NCI-H128 (cell line): Measurements from ENCODE around the gene BCLAF3.

ENCODE experiments used
- DNase-seq: peaks from one replicate; lab custom pipeline; 2025; ENCODE audit not compliant: unreplicated experiment; lab: John Stamatoyannopoulos, UW

BCLAF3 gene

GRCh38 chrX:19968276-19968675, 22.6 kb downstream of the BCLAF3 start:
- DNase-seq, result no peak

GRCh38 chrX:19966056-19966455, 24.8 kb downstream of the BCLAF3 start:
- no peak for DNase-seq

GRCh38 chrX:19964017-19964710, 26.7 kb downstream of the BCLAF3 start:
- DNase-seq, result no peak

GRCh38 chrX:19960913-19961312, 29.9 kb downstream of the BCLAF3 start:
- DNase-seq, result no peak

GRCh38 chrX:19958552-19959486, 32.0 kb downstream of the BCLAF3 start:
- no peak for DNase-seq

GRCh38 chrX:19956923-19957322, 33.9 kb downstream of the BCLAF3 start:
- DNase-seq, result no peak

- no peak for DNase-seq
Observed at GRCh38 chrX:19956306-19956705, 34.6 kb downstream of the BCLAF3 start.

GRCh38 chrX:19955306-19955705, 35.6 kb downstream of the BCLAF3 start:
- no peak for DNase-seq

GRCh38 chrX:19954335-19955096, 36.3 kb downstream of the BCLAF3 start:
- DNase-seq, result no peak

- DNase-seq, result no peak
Observed at GRCh38 chrX:19953145-19953544, 37.7 kb downstream of the BCLAF3 start.

- no peak for DNase-seq
Observed at GRCh38 chrX:19949340-19949739, 41.5 kb downstream of the BCLAF3 start.

- no peak for DNase-seq
Observed at GRCh38 chrX:19947612-19948011, 43.2 kb downstream of the BCLAF3 start.
